Superior temporal gyrus (tissue), 1 donor: ENCODE measurements around the gene TRAK1.

Experiments
- DNase-seq: peaks from one replicate; pipeline ENCODE4 v3.0.0-alpha.2; 2016; ENCODE audit errors: extremely low spot score

Gene TRAK1

DNA sequence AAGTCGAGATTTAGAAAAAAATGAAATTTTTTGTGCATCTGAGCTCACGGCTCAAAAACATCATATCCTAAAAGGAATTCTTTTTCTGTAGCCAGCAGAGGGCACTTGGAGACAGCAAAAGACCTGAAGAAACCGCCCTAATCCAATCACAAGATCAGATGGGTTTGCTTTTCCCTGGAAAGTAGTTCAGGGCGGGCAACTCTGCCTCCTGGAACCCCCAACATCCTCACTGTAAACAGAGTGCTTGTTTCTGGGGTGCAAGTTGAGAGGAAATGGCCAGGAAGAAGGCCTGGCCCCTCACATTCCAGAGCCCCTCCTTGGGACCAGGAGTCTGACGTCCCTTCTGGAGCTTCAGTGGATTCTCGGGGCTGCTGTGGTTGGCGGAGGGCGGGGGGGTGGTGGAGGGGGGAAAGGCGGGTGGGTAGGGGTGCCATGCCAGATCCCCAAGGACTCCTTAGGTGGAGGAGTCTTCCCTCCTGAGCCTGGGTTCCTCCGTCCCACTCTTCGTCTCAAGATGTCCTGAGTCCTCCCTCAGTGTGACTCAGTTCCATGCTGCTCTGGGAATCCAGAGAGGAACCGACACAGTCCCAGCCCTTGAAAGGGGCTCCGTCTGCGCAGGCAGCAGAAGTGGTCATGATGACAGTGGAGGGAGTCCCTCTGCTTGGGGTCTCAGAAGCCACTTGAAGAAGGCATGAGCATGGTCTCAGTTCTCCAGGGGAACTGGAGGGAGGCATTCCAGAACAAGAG lies 139.0 kb downstream of the TRAK1 start:
- DNase-seq: peak; percentile 83

GRCh38 chr3:42230860-42231259 lies 139.7 kb downstream of the TRAK1 start:
- no peak for DNase-seq

GRCh38 chr3:42235532-42235931 lies 144.4 kb downstream of the TRAK1 start:
- DNase-seq: no peak

GRCh38 chr3:42236611-42237010 lies 145.5 kb downstream of the TRAK1 start:
- no peak for DNase-seq

GRCh38 chr3:42246091-42246490 lies 154.9 kb downstream of the TRAK1 start:
- no peak for DNase-seq

DNA sequence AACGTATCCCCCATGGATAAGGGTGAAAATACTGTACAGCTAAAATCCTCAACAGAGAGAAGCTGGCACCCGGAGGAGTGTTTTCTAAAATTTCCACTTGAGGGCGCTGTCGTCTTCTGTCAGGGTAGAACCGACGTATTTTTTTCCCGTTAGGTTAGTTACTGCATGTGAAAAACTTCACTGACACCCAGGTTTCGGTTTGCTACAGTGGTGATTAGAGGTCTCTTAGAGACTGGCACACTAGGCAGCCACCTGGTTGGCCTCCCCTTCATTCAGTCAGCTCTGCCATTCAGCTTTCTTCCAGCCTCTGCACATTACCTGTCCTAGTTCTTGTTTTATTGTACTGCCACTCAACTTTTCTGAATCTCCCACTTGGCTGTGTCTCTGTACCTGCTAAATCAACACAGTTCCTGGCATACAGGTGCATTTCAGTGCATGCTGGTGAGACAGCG lies 156.4 kb downstream of the TRAK1 start:
- DNase-seq: peak; percentile 91

DNA sequence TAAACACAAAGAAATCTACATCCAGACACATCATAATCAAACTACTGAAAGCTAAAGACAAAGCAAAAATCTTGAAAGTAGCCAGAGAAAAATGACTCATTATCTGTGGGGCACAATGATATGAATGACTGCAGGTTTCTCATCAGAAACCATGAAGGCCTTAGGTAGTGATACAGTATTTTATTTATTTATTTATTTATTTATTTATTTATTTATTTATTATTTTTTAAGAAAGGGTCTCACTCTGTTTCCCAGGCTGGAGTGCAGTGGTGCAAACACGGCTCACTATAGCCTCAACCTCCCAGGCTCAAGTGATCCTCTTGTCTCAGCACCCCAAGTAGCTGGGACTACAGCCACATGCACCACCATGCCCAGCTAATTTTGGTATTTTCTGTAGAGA lies 159.6 kb downstream of the TRAK1 start:
- DNase-seq: no peak

DNA sequence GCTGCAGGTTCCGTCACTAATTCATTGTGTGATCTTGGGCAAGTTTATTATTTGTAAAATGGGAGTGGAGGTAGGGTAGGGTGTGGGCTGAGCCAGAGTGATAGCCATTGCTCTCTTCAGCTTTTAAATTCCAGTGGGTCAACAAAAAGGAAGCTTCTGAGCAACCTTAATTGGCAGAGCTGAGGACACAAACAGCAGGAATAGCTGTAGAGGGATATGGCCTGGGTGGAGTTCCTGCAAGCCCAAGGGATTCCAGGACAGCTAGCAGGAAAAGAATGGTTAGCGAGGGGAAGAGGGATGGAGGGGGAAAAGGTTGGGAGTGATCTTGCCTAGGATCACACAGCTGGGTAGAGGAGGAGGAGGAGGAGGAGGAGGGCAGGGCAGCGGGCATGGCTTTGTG lies 163.4 kb downstream of the TRAK1 start:
- DNase-seq: no peak

- DNase-seq: peak; percentile 10
These were observed 165.1 kb downstream of the TRAK1 start for GRCh38 chr3:42256135-42256819.

- DNase-seq: no peak
These were observed 165.8 kb downstream of the TRAK1 start for GRCh38 chr3:42257007-42257406.

GRCh38 chr3:42262525-42262924 lies 171.4 kb downstream of the TRAK1 start:
- no peak for DNase-seq

GRCh38 chr3:42263354-42264346 lies 172.5 kb downstream of the TRAK1 start:
- peak; percentile 12 for DNase-seq

DNA sequence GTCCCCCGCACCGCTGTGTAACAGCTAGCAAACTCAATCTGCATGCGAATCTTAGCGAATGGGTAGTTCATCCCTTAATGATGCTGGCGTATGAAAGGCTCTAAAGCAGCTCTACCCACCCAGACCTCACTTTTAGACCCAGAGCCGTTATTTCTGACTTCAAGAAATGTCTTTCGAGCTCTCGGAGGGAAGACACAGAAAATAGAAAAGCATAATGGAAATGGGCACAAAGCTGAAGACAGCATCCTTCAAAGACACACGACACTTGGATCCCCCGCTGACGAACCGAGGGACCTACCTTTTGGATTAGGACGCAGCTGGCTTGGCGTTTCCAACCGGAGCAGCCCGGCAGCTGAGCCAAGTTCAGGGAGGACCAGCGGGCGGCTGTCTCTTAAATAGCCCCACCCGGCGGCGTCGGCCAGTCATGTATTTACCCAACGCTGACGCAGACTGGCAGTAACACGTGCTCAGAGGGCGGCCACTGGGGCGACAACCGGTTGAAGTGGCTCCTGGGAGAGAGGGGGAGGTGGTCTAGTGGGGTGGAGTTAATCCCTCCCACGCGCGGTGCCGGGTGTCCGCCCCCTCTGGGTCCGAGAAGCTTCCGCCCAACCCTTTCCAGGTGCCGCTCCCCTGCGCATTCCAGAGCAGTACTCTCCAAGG lies 173.4 kb downstream of the TRAK1 start:
- peak; percentile 53 for DNase-seq

- no peak for DNase-seq
These were observed 174.2 kb downstream of the TRAK1 start for GRCh38 chr3:42265059-42265991.

- no peak for DNase-seq
These were observed 174.9 kb downstream of the TRAK1 start, which contains the start of gene CCK for GRCh38 chr3:42266085-42266484. CCK (minus strand) TSS chr3:42266185; CDS start chr3:42263630, 2,555 bp downstream.

DNA sequence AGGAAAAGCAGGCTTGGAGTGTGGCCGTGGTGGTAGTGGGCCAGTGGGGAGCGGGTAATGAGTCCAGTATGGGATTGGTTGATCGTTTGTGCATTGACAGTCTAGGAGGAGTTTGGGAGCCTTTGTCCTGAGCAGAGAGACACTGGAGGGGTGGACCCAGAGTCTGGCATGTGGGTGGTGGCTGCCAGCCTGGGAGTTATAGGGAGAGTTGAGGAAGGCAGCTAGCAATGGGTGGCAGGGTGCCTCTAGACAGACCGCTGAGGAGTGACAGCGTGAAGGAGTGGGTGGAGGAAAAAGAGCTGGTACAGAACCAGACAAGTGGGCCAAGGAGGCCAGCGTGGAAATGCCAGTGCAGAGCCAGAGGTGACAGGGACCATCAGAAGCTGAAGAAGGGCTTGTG lies 176.7 kb downstream of the TRAK1 start:
- no peak for DNase-seq

- DNase-seq: no peak
These were observed 178.5 kb downstream of the TRAK1 start for GRCh38 chr3:42269647-42270046.

DNA sequence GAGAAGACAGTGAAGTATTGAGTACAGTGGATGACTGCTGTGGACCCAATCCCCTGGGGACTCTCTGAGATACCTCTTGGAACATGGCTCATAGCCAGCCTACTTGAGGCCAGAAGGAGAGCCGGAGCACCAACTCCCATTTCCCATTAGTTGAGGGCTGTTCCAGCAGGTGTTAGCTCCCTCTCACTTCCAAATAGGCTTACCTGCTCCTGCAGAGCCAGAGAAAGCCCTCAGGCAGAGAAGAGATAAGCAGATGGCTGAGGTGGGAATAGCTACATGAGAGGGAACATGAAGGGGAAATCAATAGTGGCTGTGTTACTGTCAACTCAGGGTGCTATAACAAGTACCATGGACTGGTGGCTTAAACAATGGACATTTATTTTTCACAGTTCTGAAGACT lies 179.4 kb downstream of the TRAK1 start:
- no peak for DNase-seq

GRCh38 chr3:42271786-42272185 lies 180.6 kb downstream of the TRAK1 start:
- DNase-seq: no peak

- DNase-seq: no peak
These were observed 182.2 kb downstream of the TRAK1 start for GRCh38 chr3:42273361-42273760.
